Fibroblast of villous mesenchyme (primary cell): ENCODE measurements around the gene RAB35. TPM values are rescaled to one million over a fixed set of nuclear protein-coding genes. Genes with fewer than 3 reads are reported as not detected.

ENCODE experiments used
- DNase-seq: peaks from one replicate; pipeline ENCODE4 v3.0.0-alpha.2; 2010; ENCODE audit warnings: low read depth
- H3K4me3 ChIP-seq: 2 replicates; pipeline ENCODE4 v1.5.1; 2011; ENCODE audit warnings: low read depth, mild to moderate bottlenecking, low read length
- total RNA-seq: library from RNA; depleted of rRNA; stranded (reverse); fragments of >200 nt; gene quantifications from 2 replicates; pipeline ENCODE4 v1.2.3, GENCODE V29; 2012
- TF ChIP-seq, protein P1 (sequence below): IDR thresholded peaks from 2 replicates; pipeline ENCODE4 v1.5.1; 2012; ENCODE audit warnings: low read depth, mild to moderate bottlenecking, low read length; ENCODE audit not compliant: insufficient read depth

Gene RAB35
- total RNA-seq, 1 donor, result 24.6 TPM

DNA sequence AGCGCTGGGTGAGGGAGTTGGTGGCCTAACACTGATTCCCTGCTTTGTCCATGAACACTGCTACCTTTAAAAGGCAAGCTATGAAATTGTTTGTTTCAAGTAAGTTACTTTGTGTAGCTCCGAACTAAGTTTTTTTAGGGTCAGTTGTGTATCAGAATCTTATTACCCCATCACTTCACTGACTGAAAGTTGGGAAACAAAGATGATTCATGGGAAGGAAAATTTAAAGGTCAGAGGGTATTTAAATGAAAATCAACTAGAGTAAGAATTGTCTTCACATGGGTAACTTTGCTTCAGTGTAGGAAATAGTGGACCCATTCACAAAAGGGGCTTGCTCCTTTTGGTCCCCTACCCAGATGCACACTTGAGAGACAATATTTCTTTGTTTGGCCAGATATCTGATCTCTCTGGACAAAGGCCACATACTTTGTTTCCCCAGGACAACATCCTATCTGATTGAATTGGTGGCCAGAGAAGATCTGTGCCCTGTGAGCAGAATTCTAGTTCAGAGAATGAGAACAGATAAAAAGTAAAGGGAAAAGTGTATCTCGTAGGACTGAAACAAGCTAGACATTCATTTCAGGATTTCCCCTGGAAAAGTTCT lies 53.5 kb downstream of the RAB35 start:
- peak; percentile 14 for DNase-seq
- no peak overlapping the region for H3K4me3 ChIP-seq
- TF ChIP-seq, protein P1, sequence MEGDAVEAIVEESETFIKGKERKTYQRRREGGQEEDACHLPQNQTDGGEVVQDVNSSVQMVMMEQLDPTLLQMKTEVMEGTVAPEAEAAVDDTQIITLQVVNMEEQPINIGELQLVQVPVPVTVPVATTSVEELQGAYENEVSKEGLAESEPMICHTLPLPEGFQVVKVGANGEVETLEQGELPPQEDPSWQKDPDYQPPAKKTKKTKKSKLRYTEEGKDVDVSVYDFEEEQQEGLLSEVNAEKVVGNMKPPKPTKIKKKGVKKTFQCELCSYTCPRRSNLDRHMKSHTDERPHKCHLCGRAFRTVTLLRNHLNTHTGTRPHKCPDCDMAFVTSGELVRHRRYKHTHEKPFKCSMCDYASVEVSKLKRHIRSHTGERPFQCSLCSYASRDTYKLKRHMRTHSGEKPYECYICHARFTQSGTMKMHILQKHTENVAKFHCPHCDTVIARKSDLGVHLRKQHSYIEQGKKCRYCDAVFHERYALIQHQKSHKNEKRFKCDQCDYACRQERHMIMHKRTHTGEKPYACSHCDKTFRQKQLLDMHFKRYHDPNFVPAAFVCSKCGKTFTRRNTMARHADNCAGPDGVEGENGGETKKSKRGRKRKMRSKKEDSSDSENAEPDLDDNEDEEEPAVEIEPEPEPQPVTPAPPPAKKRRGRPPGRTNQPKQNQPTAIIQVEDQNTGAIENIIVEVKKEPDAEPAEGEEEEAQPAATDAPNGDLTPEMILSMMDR, result no peak

GRCh38 chr12:120061575-120062214 lies 54.9 kb downstream of the RAB35 start:
- H3K4me3 ChIP-seq, result no peak overlapping the region
- peak; percentile 13 for DNase-seq
- TF ChIP-seq, protein P1, result no peak

- TF ChIP-seq, protein P1, result no peak
- no peak overlapping the region for H3K4me3 ChIP-seq
- no peak for DNase-seq
Measured at GRCh38 chr12:120060717-120061116, 55.8 kb downstream of the RAB35 start.

DNA sequence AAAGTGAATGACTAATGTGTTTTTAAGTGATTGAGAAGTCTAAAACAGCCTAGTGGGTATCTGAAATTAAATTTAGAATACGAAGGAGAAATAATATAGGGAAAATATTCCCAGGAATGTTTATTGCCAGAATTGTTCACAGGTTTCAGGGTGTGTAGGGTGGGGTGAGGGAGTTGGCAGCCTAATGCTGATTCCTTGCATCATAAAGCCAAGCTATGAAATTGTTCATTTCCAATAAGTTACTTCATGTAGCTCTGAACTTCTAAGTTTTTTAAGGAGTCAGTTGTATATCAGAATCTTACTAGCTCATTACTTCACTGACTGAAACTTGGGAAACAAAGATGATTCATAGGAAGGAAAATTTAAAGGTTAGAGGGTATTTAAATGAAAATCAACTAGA lies 56.4 kb downstream of the RAB35 start:
- peak; percentile 47 for DNase-seq
- TF ChIP-seq, protein P1, result no peak
- H3K4me3 ChIP-seq, result no peak overlapping the region

DNA sequence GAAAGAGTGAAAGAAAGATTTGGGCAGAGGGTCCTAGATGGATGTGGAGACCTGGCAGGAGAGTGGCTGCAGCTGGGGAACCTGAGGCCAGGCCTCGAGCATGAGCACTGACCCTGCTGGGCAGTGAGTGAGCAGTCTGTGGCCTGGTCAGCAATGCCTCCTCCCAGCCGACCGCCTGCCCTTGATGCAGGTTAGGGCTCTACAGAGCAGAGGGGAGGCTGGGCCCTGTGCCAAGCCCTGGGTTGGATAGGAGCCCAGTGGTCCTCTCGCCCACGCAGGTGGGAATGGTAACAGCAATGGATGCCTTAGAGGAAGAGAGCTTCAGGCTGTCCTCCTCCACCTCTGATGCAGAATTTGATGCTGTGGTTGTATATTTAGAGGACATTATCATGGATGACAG lies 59.8 kb downstream of the RAB35 start:
- no peak overlapping the region for H3K4me3 ChIP-seq
- no peak for DNase-seq
- TF ChIP-seq, protein P1, result no peak

DNA sequence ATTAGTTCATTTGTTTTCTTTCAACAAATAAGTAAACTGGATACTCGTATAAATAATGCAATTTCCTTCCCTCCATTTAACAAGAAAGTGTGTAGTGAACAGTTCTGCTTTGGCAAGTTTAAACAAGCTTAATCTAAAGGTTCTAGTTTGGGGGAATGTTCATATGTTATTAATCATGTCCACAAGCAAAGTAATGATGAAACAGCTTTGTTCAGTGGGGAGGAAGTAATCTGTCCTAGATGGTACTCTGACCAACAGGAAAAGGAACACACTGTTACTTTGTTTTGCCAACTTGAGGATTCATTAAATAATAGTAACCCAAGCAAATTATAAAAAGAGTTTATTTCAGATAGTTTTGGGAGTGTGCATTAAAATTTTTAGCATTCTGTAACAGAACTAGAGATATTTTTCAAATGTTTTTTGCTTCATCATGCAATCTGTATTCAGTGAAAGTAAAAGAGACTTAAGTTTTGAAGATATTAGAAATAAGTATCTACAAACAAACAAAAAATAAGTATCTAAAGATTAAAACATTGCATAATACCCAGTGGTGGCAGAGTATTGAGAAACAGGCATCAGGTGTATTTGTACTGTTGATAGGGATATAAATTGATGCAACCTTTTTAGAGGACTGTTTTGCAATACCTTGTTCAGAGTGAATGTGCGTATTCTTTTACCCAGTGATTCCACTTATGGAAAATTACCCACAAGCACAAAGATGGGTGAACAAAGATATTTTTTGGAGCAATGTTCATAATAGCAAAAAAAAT lies 61.1 kb downstream of the RAB35 start:
- no peak for DNase-seq
- H3K4me3 ChIP-seq, result no peak overlapping the region
- TF ChIP-seq, protein P1, result no peak
